Epithelial cell of esophagus (primary cell): ENCODE measurements around the gene FBLN2.

Source experiments
- DNase-seq: peaks from one replicate; pipeline ENCODE4 v3.0.0; 2010; ENCODE audit warnings: low read depth
- H3K4me3 ChIP-seq: 2 replicates; pipeline ENCODE4 v1.5.1; 2011; ENCODE audit warnings: mild to moderate bottlenecking, low read length, control low read depth
- CTCF ChIP-seq: IDR thresholded peaks from 2 replicates; pipeline ENCODE4 v1.5.1; 2011; ENCODE audit warnings: low read depth, mild to moderate bottlenecking, low read length, control low read depth, inconsistent platforms; ENCODE audit not compliant: insufficient read depth; ENCODE audit errors: missing control alignments

Gene FBLN2

GRCh38 chr3:13508496-13508895 lies 40.4 kb upstream of the FBLN2 start:
- TF ChIP-seq CTCF = no peak

GRCh38 chr3:13509059-13509815 lies 39.7 kb upstream of the FBLN2 start:
- DNase-seq = no peak
- no peak for TF ChIP-seq CTCF
- no peak overlapping the region for H3K4me3 ChIP-seq

More at GRCh38 chr3:13508496-13508895, 40.4 kb upstream of the FBLN2 start:
- H3K4me3 ChIP-seq = no peak overlapping the region
- no peak for DNase-seq

GRCh38 chr3:13509816-13510192 lies 39.1 kb upstream of the FBLN2 start:
- no peak for DNase-seq
- no peak overlapping the region for H3K4me3 ChIP-seq
- TF ChIP-seq CTCF = no peak

GRCh38 chr3:13512451-13512850 lies 36.5 kb upstream of the FBLN2 start:
- DNase-seq = no peak
- no peak for TF ChIP-seq CTCF
- no peak overlapping the region for H3K4me3 ChIP-seq

- peak; percentile 34 for DNase-seq
- no peak for TF ChIP-seq CTCF
- no peak overlapping the region for H3K4me3 ChIP-seq
Measured at GRCh38 chr3:13513051-13513912, 35.6 kb upstream of the FBLN2 start.

GRCh38 chr3:13513913-13514517 lies 34.9 kb upstream of the FBLN2 start:
- H3K4me3 ChIP-seq = no peak overlapping the region
- peak; percentile 69 for DNase-seq
- TF ChIP-seq CTCF = no peak
